GM21447 (cell line): ENCODE data around the gene PIGQ.
"Not testable (repeated sequence)": the region's sequence is repeated elsewhere in the genome, so short reads cannot be mapped to it uniquely, and the experiment has no call there.

Experiments used
- ATAC-seq: cut with Tn5 transposase; IDR thresholded peaks from one replicate; pipeline ENCODE4 v1.9.1; 2021; ENCODE audit not compliant: unreplicated experiment

The PIGQ gene

DNA sequence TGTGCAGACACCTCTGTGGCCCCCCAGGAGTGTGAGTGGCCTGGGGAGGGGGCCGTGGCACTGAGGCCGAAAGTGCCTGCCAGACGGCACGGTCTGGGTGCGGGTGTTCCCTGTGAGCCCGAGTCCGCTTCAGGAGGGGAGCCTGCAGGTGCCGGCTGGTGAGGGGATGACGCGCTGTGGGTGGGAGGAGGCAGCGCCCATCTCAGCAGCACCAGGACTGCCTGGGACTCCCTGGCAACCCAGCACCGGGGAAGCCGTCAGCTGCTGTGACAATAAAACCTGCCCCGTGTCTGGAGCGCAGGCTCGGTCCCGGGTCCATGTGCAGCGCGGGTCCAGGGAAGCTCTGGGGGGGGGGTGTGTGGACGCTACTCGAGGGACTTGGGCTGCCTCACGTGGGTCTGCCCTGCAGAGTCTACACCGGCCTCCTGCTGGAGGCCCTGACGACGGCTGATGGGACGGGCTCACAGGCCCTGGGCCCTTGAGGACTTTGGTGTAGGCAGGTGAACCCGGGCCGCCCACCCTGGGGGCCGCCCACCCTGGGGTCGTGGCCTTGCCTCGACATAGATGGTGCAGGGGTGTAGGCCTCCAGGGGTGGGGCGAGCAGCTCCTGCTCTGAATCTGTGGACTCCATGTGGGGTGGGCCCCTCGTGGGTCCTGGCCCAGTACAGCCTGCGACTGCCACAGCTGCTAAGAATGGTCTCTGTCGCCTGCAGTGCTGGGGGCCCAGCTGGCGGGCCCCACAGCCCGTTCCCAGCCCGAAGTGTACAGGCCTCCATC lies 14.2 kb downstream of the PIGQ start:
- no peak for ATAC-seq

DNA sequence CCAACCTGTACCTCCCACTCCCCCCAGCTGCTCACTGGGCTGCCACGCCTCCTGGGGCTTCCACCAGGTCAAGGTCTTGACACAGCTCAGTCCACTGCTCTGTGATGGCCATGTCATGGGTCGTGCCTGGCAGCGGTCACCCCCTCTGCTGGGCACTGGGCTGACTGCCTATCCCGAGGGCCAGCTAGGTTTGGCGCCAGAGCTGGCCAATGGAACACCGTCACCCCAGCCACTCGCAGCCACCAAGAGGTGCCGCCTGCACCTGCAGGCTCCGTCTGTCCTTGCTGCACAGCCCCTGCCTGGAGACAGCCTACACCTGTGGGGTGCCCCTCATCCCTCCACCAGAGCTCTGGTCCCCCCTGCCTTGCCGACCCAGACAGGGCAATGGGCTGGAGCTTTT lies 15.6 kb downstream of the PIGQ start:
- no peak for ATAC-seq

DNA sequence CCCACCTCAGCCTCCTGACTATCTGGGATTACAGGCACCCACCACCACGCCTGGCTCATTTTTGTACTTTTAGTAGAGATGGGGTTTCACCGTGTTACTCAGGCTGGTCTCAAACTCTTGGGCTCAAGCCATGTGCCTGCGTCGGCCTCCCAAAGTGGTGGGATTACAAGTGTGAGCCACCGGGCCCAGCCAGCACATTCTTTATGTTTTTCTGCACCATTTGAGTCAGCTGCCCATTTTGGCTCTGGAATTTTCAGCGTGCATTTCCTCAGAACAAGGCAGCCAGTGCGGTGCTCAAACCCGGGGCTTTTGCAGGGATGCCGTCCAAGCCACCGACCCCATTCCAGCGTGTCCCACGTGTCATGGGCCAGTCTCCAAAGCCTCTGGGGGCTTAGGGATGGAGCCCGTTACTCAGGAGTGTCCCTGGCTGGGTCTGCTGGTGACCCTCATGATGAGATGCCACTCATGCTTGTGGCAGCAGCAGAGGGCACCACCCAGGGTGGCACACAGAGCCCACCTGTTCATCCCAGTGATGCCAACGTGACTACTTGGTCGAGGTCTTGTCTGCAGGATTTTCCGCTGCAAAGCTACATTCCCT lies 16.4 kb downstream of the PIGQ start:
- no peak for ATAC-seq

DNA sequence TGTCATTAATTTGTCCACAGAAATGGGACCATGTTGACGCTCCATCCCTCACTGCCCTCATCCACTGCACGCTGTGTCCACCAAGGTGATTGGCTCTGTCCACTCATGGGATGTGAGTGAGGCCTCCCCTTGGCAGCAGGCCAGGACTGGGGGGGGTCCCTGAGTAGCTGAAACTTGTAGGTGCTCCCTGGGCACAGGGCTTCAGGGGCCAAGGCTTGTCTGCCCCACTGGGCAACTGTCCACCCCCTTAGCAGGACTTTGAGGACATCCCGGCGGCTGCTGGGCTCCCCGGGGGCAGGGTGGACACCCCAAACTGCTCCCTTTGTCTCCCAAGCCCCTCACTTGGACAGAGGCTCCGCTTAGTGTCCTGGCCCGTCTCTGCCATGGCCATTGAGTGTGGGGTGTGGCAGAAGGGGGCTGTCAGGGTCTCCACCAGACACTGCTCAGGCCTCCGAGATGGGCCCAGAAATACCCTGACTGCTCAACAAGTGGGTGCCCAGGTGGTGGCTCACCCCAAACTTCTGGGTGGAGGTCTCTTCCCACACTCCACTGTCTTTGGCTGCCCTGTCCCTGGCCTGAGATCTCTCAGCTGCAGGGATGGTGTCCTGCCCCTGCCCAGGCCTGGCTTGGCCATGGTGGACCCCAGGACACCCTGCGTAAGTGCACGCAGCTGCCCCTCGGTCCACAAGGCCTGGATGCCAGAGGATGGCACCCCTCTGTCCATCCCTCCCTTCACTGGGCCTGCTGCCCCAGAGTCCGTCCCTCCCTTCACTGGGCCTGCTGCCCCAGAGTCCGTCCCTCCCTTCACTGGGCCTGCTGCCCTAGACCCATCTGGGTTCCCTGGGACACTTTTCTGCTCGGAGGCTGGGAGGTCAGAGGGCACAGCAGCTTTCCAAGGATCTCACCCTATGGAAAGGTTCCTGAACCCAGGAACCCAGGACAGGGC lies 17.1 kb downstream of the PIGQ start:
- no peak for ATAC-seq

DNA sequence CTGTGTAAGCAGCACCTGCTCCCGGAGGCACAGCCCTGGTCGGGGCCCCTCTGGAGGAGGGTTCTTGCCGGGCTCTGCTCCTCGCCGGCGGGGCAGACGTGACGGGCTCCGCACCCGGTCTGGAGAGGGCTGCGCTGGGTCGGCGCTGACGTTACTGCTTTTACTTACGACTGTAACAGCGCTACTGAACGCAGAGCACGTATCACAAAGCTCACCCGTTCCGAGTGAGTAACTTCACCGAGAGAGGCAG lies 18.8 kb downstream of the PIGQ start:
- peak; percentile 10 for ATAC-seq

DNA sequence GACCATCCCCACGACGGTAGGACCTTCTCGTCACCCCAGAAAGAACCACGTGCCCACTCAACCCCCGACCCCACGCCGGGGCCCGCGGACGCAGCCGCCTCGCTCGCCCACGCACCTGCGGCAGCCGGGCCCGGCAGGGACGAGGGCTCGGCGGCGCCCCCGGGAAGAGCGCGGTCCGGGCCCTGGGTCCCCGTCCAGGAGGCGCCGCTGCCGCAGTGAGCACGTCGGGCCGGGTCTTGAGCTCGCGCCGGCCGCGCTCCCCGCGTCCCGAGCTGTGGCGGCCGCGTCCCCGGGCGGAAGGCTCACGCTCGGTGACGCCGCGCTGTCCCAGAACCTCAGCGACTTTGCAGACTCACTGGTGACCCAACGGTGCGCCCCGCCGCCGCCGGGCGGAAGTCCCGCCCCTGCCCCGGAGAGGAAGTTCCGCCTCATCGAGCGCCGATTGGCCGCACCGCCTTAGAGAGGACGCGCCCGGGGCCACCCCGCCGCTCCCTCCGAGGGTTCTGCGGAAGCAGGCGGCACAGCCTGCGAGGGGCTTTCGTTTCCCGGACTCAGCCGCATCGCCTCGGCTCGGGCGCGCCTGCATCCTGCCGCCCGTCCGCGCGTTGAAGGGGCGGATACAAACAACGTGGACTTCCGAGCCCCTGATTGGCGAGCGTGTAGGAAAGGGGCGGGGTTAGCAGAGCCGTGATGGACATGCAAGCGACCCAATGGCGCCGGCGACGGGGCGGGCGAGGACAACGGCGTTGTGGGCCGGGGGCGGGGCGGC lies 19.3 kb downstream of the PIGQ start:
- peak; percentile 76 for ATAC-seq

DNA sequence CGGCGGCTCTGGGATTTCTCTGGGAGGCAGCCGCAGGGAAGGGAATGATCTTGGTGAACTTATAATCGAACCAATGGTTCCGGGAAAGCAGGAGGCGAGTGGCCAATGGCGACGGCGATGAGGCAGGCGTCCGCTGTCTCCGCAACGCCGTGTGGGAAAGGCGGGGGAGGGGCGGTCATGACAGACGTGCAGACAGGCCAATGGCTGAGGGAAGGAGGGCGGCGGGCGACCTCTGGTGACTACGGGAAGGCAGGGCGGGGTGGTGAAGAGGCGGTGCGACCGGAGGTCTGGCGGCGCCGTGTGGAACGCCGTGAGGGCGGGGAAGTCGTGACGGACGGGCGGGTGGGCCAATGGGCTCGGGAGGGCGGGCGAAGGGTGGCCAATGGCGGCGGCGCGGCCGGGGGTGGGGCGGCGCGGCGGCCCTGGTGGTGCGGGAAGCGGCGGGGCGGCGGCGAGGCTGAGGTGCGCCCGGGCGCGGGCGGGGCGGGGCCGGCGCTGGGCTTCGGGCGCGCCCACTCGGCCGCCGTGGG lies 20.0 kb downstream of the PIGQ start, which contains the start of gene RAB40C:
Gene RAB40C (plus strand): TSS at position 409 of the 530 bp plus-strand sequence. CDS start 226 bp downstream, outside the sequence.
- peak; percentile 76 for ATAC-seq

DNA sequence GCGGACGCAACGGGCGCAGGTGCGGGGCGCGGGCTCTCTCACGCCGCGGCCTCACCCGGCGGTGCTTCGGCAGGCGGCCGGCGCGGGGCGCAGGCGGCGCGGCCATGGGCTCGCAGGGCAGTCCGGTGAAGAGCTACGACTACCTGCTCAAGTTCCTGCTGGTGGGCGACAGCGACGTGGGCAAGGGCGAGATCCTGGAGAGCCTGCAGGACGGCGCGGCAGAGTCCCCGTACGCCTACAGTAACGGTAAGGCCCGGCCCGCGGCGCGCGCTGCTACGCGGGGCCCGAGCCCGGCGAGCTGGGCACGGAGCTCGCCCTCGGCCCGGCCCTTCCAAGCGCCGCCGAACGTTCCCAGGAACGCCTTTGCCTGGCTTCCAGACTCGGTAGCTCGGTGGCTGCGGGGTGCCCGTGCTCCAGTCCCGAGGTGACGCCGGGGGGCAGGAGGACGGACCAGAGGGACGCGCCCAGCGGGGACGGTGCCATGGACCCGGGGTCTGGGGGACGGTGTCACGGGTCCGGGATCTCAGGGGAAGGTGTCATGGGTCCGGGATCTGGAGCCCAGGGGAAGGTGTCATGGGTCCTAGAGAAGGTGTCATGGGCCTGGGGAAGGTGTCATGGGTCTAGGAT lies 20.5 kb downstream of the PIGQ start:
- no peak for ATAC-seq

DNA sequence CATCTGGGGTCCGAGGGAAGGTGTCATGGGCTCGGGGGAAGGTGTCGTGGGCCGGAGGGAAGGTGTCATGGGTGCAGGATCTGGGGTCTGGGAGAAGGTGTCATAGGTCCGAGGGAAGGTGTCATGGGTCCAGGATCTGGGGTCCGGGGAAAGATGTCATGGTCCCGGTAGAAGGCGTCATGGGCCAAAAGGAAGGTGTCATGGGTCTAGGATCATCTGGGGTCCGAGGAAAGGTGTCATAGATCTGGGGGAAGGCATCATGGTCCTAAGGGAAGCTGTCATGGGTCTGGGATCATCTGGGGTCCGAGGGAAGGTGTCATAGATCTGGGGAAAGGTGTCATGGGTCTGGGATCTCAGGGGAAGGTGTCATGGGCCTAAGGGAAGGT lies 21.0 kb downstream of the PIGQ start:
- ATAC-seq, result no peak

DNA sequence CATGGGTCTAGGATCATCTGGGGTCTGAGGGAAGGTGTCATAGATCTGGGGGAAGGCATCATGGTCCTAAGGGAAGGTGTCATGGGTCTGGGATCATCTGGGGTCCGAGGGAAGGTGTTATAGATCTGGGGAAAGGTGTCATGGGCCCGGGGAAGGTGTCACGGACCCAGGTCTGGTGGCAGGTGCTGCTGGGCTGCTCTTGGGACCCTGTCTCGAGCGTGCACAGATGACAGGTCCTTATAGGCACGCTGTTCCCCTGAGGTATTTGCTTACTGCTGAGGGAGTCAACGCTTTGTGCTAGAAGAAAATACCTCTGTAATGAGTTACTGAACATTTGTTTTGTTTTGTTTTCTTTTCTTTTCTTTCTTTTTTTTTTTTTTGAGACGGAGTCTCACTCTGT lies 21.5 kb downstream of the PIGQ start:
- no peak for ATAC-seq

DNA sequence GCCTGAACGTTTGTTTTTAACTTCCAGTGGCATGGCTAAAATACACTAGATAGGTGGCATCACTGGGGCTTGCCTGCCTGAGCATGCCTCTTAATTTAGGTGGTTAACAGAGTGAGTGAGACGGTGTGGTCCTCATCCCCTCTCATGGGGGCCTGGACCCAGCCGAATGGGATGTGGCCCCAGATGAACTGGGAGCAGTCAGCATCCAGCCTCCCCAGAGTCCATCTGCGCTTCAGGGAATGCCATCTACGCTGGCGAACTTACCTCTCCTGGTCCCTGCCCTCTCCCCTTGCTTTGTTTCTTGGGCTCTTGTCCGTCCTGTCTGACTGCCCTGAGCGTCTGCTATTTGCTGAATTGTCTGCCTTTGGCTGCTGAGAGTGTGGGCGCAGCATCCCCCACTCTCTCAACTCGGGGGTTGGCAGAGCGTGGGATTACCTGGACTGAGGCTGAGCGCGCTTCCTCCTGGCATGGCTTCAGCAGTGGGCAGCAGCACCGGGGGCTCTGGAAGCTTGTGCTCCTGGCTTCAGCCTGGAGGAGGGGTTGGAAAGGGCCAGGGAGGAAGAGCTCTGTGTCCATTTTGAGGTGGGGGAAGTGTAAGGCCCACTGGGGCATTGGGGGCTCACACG lies 22.2 kb downstream of the PIGQ start:
- no peak for ATAC-seq

DNA sequence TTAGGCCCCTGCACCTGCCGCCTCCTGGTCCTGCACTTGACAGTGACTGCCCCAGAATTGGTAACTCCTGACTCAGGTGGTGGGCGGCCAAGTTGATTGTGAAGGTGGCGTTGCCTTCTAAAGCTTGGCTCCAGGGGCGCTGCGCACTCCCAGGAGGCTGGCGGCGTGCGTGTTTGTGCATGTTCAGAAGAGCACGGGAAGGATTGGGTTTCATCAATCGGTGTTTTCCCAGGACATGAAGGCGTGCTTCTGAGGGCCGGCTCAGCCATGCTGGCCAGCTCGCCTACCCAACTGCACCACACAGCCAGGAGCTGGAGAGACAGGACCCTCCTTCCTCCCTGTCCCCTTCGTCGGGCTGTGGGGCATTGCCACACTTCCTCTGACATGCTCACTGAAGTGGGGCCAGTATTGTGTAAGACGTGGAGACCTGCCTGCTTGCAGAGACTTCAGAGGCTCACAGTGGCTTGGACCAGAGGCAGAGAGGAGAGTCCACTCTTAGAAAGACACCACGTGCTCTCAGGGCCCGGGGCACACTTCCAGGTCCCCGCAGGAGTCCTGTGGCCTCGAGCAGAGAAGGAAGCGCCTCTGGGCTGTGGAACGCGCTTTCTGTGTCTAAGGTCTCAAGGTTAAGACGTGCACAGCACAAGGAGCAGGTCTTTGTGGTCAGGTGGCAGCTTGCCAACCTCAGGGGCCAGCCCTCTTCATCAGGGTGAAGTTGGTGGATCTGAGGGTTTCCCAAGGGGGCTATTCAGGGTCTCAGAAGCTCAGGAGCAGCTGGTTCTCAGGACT lies 22.9 kb downstream of the PIGQ start:
- no peak for ATAC-seq

DNA sequence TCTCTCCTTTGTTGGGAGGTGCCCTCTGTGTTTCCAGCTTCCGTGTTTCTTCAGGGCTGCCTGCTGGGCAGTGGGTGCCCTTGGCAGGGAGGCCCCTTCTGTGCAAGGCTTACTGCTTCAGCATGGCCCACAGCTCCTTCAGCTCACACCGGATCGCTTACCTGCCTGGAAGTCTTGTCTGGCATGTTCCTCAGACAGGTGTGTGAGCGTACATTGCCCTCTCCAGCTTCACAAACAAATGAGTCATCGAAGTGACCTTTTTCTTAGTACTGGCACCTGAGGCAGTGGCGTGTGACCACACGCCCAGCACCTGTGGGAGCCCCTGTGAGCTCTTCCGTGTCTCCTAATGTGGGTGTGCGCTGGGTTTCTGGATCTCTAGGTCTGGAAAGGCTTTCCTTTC lies 23.6 kb downstream of the PIGQ start:
- ATAC-seq, result no peak

DNA sequence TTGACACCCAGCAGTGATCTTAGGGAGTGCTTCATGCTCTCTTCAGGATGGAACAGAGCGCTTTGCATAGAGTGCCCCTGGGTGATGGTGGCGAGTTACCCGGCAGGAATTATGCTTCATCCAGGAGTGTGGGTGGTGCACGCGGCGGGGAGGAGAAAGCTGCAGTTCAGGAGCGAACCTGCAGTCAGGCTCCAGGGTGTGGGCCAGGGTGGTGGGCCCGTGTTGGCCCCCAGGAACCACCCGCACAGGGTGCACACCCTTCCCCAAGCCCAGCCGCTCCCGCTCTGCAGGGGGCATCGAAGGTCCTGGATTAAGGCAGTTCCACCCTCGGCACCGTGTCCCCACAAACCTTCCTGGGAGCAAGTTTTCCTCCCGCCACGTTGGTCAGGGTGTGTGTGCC lies 24.0 kb downstream of the PIGQ start:
- no peak for ATAC-seq

DNA sequence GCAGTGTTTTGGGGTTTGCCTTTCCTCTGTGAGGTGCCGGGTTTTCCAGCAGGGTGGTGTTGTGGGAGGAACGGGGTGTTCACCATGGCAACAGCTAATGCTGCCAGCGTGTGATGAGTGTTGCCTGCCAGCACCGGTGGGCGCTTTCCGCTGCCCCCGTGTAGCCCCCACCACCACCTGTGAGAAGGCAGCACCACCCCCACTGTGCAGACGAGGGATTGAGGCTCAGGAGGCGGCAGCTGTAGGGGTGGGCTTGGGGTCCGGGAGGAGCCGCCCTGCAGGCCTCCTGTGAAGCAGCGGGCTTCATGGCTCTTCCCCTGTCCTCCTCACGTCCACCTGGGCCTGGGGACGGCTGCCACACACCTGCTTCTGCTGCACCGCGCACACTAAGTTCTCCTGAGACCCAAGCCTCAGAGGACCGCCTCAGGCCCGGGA lies 25.3 kb downstream of the PIGQ start:
- no peak for ATAC-seq

DNA sequence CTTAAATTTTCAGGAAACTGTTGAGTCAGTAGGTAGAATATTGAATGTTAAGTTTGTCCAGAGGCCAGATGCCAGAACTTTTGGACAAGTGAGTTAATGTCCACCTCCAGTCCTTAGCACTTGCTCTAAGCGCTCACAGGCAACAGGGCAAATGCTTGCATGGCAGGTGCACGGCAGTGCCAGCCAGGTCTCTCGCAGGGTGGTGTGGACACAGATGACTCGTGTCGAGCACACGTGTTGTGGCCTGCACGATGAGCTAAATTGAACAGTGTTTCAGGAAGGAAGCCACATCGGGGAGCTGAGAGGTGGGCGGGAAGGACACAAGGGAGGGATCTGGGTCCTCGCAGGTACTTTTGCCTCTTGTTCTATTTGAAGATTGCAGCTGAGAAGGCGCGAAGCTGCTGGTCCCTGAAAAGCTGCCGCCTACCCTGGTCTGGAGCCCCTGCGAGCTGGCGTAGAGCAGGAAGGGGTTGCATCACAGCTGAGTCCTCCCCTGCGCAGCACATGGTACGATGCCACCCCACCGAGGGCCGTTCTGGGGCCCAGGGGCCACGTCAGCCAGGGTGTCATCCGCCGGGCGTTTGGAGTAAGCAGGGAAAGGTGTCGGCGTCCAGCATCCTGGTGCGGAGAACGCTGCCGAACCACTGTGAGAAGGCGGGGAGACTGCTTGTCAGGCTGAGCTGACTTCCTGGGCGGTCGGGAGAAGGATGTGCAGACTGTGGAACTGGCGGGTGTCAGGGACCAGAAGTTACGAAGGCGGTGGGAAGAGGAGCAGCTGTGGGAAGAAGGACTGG lies 26.4 kb downstream of the PIGQ start:
- no peak for ATAC-seq

DNA sequence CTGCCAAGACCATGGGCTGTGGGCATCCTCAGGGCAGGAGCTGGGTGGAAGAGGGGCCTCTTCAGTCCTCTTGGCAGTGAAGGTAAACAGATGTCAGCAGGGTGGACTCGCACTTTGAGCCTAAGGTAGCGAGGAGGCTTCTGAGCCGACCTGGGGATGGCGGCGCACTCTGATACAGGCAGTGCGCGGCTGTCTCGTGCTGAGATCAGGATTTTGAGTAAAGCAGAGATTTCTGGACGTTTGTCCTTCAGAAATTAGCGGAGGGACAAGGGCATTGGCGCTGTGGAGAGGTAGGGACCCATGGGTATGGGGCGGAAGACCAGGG lies 26.9 kb downstream of the PIGQ start:
- no peak for ATAC-seq

DNA sequence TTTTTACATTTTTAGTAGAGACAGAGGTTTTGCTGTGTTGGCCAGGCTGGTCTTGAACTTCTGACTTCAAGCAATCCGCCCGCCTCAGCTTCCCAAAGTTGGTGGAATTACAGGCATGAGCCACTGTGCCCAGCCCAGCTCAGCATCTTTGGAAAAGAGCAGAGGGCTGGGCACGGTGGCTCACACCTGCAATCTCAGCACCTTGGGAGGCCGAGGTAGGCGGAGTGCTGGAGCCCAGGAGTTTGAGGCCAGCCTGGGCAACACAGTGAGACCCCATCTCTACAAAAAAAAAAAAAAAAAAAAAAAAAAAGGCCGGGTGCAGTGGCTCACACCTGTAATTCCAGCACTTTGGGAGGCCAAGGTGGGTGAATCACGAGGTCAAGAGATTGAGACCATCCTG lies 27.9 kb downstream of the PIGQ start:
- ATAC-seq, result not testable (repeated sequence)
